ENCODE results near the gene KCNQ2.

DNA sequence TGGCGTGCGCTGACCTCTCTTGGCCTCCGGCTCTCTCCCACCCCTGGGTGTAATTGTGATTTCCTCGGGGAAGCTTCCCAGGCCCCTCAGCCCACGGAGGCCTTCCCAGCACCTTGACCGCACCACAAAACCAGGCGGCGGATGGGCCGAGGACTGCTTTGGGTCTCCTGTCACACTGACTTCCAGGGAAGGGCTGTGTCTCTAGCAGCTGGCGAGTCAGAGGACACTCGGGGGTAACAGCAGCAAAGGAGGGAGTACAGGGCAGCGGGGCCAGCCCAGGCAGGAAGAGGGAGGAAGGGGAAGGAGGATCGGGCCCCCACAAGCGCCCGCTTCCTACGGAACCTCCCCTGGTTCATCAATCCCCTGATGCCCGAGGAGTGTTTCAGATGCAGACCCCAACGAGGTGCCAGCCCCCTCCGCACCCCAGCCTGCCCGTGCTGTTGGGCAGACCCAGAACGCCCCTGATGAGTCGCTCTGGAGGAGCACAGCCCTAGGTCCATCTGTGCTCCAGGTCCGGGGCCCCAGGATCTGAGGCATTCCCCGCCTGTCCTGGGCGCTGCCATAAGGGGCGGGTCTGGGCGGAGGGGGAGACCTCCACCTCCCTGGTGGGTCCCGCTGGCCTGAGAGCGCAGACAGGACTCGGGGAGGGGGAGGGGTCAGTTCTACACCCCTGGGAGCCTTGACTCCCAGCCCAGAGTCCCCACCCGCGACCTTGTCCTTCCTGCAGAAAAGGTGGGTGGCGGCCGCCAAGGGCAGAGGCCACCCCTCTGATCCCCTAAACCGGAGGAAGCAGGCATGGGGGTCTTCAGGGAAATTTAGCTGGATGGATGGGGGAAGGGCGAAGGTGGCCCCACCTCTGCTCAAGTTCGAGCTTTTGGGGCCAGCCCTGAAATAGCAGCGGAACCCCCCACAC, 112.3 kb downstream of the KCNQ2 start:
- TF ChIP-seq RARB (CRISPR knock-in tag; IDR thresholded peaks at IDR 0.05) (no peak), ZNF70 (CRISPR knock-in tag; IDR thresholded peaks at IDR 0.05) (no peak), BACH2 (CRISPR knock-in tag; IDR thresholded peaks at IDR 0.05; ENCODE audit: borderline replicate concordance) (no peak), ARNTL (CRISPR knock-in tag; IDR thresholded peaks at IDR 0.05; ENCODE audit: borderline replicate concordance, low read depth) (no peak), TSHZ2 (CRISPR knock-in tag; IDR thresholded peaks at IDR 0.05) (no peak), ZFP3 (CRISPR knock-in tag; IDR thresholded peaks at IDR 0.05) (no peak), GLIS3 (CRISPR knock-in tag; IDR thresholded peaks at IDR 0.05) (no peak), POU6F1 (CRISPR knock-in tag; IDR thresholded peaks at IDR 0.05; ENCODE audit: borderline replicate concordance, low read depth) (no peak), OSR1 (CRISPR knock-in tag; IDR thresholded peaks at IDR 0.05) (no peak), ZC3H10 (CRISPR knock-in tag; IDR thresholded peaks at IDR 0.05) (no peak)
- TF ChIP-seq, protein P1, sequence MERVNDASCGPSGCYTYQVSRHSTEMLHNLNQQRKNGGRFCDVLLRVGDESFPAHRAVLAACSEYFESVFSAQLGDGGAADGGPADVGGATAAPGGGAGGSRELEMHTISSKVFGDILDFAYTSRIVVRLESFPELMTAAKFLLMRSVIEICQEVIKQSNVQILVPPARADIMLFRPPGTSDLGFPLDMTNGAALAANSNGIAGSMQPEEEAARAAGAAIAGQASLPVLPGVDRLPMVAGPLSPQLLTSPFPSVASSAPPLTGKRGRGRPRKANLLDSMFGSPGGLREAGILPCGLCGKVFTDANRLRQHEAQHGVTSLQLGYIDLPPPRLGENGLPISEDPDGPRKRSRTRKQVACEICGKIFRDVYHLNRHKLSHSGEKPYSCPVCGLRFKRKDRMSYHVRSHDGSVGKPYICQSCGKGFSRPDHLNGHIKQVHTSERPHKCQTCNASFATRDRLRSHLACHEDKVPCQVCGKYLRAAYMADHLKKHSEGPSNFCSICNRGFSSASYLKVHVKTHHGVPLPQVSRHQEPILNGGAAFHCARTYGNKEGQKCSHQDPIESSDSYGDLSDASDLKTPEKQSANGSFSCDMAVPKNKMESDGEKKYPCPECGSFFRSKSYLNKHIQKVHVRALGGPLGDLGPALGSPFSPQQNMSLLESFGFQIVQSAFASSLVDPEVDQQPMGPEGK (CRISPR knock-in tag; IDR thresholded peaks at IDR 0.05; ENCODE audit: borderline replicate concordance) = no peak

Measured in SK-N-SH treated with all-trans-retinoic acid at 6 μM for 48 hours (cell line).